Mesendoderm (in vitro differentiated cells): ENCODE data around the gene DCUN1D2.

Source experiments
- DNase-seq: peaks from one replicate; pipeline ENCODE4 v3.0.0; 2013
- H2AK5ac ChIP-seq: 2 replicates; pipeline ENCODE4 v1.6.1; 2013; ENCODE audit warnings: low read length, inconsistent platforms
- H2BK120ac ChIP-seq: 2 replicates; pipeline ENCODE4 v1.6.1; 2013; ENCODE audit warnings: low read depth, mild to moderate bottlenecking, low read length, moderate library complexity, mixed read lengths
- H2BK15ac ChIP-seq: replicated peaks from 2 replicates; pipeline ENCODE4 v1.6.1; 2013; ENCODE audit warnings: low read depth, mild to moderate bottlenecking, moderate library complexity
- H2BK5ac ChIP-seq: 2 replicates; pipeline ENCODE4 v1.6.1; 2013; ENCODE audit warnings: low read length, inconsistent platforms
- H3K18ac ChIP-seq: 2 replicates; pipeline ENCODE4 v1.6.1; 2013; ENCODE audit warnings: mild to moderate bottlenecking, low read length, mixed read lengths
- H3K23ac ChIP-seq: one replicate; pipeline ENCODE4 v1.6.1; 2013; ENCODE audit warnings: low read length
- H3K27ac ChIP-seq: 2 replicates; pipeline ENCODE4 v1.5.1; 2013; ENCODE audit warnings: low read depth, mild to moderate bottlenecking, inconsistent platforms, low read length, moderate library complexity
- H3K27me3 ChIP-seq: 2 replicates; pipeline ENCODE4 v1.6.1; 2013; ENCODE audit warnings: low read length, control low read depth, mild to moderate bottlenecking, inconsistent platforms; ENCODE audit not compliant: insufficient read depth, poor library complexity
- H3K36me3 ChIP-seq: 2 replicates; pipeline ENCODE4 v1.6.1; 2013; ENCODE audit warnings: low read length, inconsistent platforms; ENCODE audit not compliant: control insufficient read depth, insufficient read depth
- H3K4ac ChIP-seq: one replicate; pipeline ENCODE4 v1.6.1; 2013; ENCODE audit warnings: low read depth, mild to moderate bottlenecking, low read length, moderate library complexity
- H3K4me1 ChIP-seq: 2 replicates; pipeline ENCODE4 v1.6.1; 2013; ENCODE audit warnings: low read depth, low read length, inconsistent platforms; ENCODE audit not compliant: control insufficient read depth
- H3K4me2 ChIP-seq: 2 replicates; pipeline ENCODE4 v1.6.1; 2013; ENCODE audit warnings: low read length
- H3K4me3 ChIP-seq: 2 replicates; pipeline ENCODE4 v1.5.1; 2013; ENCODE audit warnings: mild to moderate bottlenecking, low read length
- H3K56ac ChIP-seq: one replicate; pipeline ENCODE4 v1.6.1; 2013; ENCODE audit warnings: low read length
- H3K79me1 ChIP-seq: 2 replicates; pipeline ENCODE4 v1.6.1; 2013; ENCODE audit warnings: low read length, inconsistent platforms
- H3K79me2 ChIP-seq: 2 replicates; pipeline ENCODE4 v1.6.1; 2013; ENCODE audit warnings: mild to moderate bottlenecking, low read length; ENCODE audit not compliant: control insufficient read depth, insufficient read depth
- H3K9ac ChIP-seq: 2 replicates; pipeline ENCODE4 v1.6.1; 2013; ENCODE audit warnings: low read length, inconsistent platforms
- H4K5ac ChIP-seq: one replicate; pipeline ENCODE4 v1.6.1; 2013; ENCODE audit warnings: low read length
- H4K8ac ChIP-seq: one replicate; pipeline ENCODE4 v1.6.1; 2013; ENCODE audit warnings: low read depth, mild to moderate bottlenecking, control low read depth, low read length, moderate library complexity
- WGBS: extraction: QIAGEN DNeasy Blood & Tissue Kit; methylation state at CpG from one replicate; pipeline ENCODE4 v1.1.7; 2013; ENCODE audit warnings: low lambda C conversion rate, missing lambda C conversion rate; ENCODE audit not compliant: insufficient coverage; ENCODE audit errors: extremely low coverage; 5-methylcytosine and 5-hydroxymethylcytosine counted together

DCUN1D2 gene

GRCh38 chr13:113417836-113418721 is 72.4 kb downstream of the DCUN1D2 start:
- WGBS = no CpG with 5 or more reads among the region's 16 CpGs
- no peak overlapping the region for H4K5ac ChIP-seq
- H3K36me3 ChIP-seq = no peaks in the 10 kb centered on the region
- no peak overlapping the region for H2AK5ac ChIP-seq
- H3K18ac ChIP-seq = no peak overlapping the region
- H3K56ac ChIP-seq = no peak overlapping the region
- H3K23ac ChIP-seq = no peak overlapping the region
- H3K27me3 ChIP-seq = no peaks in the 10 kb centered on the region
- no peak overlapping the region for H3K9ac ChIP-seq
- H3K79me1 ChIP-seq = no peaks in the 10 kb centered on the region
- H2BK5ac ChIP-seq = no peak overlapping the region
- H3K4me3 ChIP-seq = no peak overlapping the region
- no peak overlapping the region for H3K27ac ChIP-seq
- no peak for DNase-seq
- H2BK15ac ChIP-seq = no peak overlapping the region
- H3K4ac ChIP-seq = no peak overlapping the region
- no peaks in the 10 kb centered on the region for H3K79me2 ChIP-seq
- H3K4me2 ChIP-seq = no peak overlapping the region
- H3K4me1 ChIP-seq = no peaks in the 10 kb centered on the region
- no peak overlapping the region for H4K8ac ChIP-seq
- no peak overlapping the region for H2BK120ac ChIP-seq

- no CpG with 5 or more reads among the region's 28 CpGs for WGBS
- H3K9ac ChIP-seq = no peak overlapping the region
- no peak overlapping the region for H2BK5ac ChIP-seq
- no peak overlapping the region for H4K8ac ChIP-seq
- H3K27me3 ChIP-seq = no peaks in the 10 kb centered on the region
- H3K79me2 ChIP-seq = no peaks in the 10 kb centered on the region
- H4K5ac ChIP-seq = no peak overlapping the region
- no peak for DNase-seq
- H3K27ac ChIP-seq = no peak overlapping the region
- no peak overlapping the region for H3K4ac ChIP-seq
- H3K23ac ChIP-seq = no peak overlapping the region
- no peak overlapping the region for H3K4me3 ChIP-seq
- H3K18ac ChIP-seq = no peak overlapping the region
- no peaks in the 10 kb centered on the region for H3K4me1 ChIP-seq
- H3K4me2 ChIP-seq = no peak overlapping the region
- H3K36me3 ChIP-seq = no peaks in the 10 kb centered on the region
- no peak overlapping the region for H2BK120ac ChIP-seq
- H3K56ac ChIP-seq = no peak overlapping the region
- no peaks in the 10 kb centered on the region for H3K79me1 ChIP-seq
- H2BK15ac ChIP-seq = no peak overlapping the region
- H2AK5ac ChIP-seq = no peak overlapping the region
Measured at GRCh38 chr13:113417008-113417751, 73.3 kb downstream of the DCUN1D2 start.

GRCh38 chr13:113415825-113416224 is 74.7 kb downstream of the DCUN1D2 start:
- Histone ChIP-seq H3K4ac (no peak overlapping the region), H3K4me2 (no peak overlapping the region), H3K18ac (no peak overlapping the region), H3K27me3 (no peaks in the 10 kb centered on the region), H3K4me3 (no peak overlapping the region), H3K79me1 (no peaks in the 10 kb centered on the region), H4K5ac (no peak overlapping the region), H4K8ac (no peak overlapping the region), H3K23ac (no peak overlapping the region), H3K79me2 (no peaks in the 10 kb centered on the region), H3K27ac (no peak overlapping the region), H3K56ac (no peak overlapping the region), H3K9ac (no peak overlapping the region), H3K4me1 (no peaks in the 10 kb centered on the region), H2BK5ac (no peak overlapping the region), H3K36me3 (no peaks in the 10 kb centered on the region), H2AK5ac (no peak overlapping the region), H2BK120ac (no peak overlapping the region), H2BK15ac (no peak overlapping the region)
- no peak for DNase-seq
- WGBS = no CpG with 5 or more reads among the region's 8 CpGs

GRCh38 chr13:113415032-113415431 is 75.5 kb downstream of the DCUN1D2 start:
- no peak overlapping the region for H3K23ac ChIP-seq
- no peaks in the 10 kb centered on the region for H3K36me3 ChIP-seq
- H3K56ac ChIP-seq = no peak overlapping the region
- no peak overlapping the region for H3K9ac ChIP-seq
- WGBS = no CpG with 5 or more reads among the region's 15 CpGs
- H3K18ac ChIP-seq = no peak overlapping the region
- H3K4me2 ChIP-seq = no peak overlapping the region
- no peak overlapping the region for H2BK5ac ChIP-seq
- H4K5ac ChIP-seq = no peak overlapping the region
- H3K4ac ChIP-seq = no peak overlapping the region
- no peak overlapping the region for H3K27ac ChIP-seq
- no peak overlapping the region for H2BK120ac ChIP-seq
- no peaks in the 10 kb centered on the region for H3K79me1 ChIP-seq
- H4K8ac ChIP-seq = no peak overlapping the region
- H3K4me1 ChIP-seq = no peaks in the 10 kb centered on the region
- no peak overlapping the region for H2AK5ac ChIP-seq
- DNase-seq = no peak
- no peak overlapping the region for H3K4me3 ChIP-seq
- H2BK15ac ChIP-seq = no peak overlapping the region
- H3K79me2 ChIP-seq = no peaks in the 10 kb centered on the region
- no peaks in the 10 kb centered on the region for H3K27me3 ChIP-seq

- no peak overlapping the region for H3K56ac ChIP-seq
- H2BK15ac ChIP-seq = no peak overlapping the region
- H3K23ac ChIP-seq = no peak overlapping the region
- H3K27me3 ChIP-seq = no peaks in the 10 kb centered on the region
- H2BK5ac ChIP-seq = no peak overlapping the region
- H3K4me3 ChIP-seq = no peak overlapping the region
- no peaks in the 10 kb centered on the region for H3K79me1 ChIP-seq
- no peak overlapping the region for H3K27ac ChIP-seq
- no peak overlapping the region for H3K18ac ChIP-seq
- H4K8ac ChIP-seq = no peak overlapping the region
- no peak overlapping the region for H2BK120ac ChIP-seq
- no CpG with 5 or more reads among the region's 8 CpGs for WGBS
- H3K36me3 ChIP-seq = no peaks in the 10 kb centered on the region
- H3K4me2 ChIP-seq = no peak overlapping the region
- no peak overlapping the region for H3K4ac ChIP-seq
- no peak overlapping the region for H2AK5ac ChIP-seq
- no peaks in the 10 kb centered on the region for H3K4me1 ChIP-seq
- no peak overlapping the region for H3K9ac ChIP-seq
- DNase-seq = no peak
- no peak overlapping the region for H4K5ac ChIP-seq
- no peaks in the 10 kb centered on the region for H3K79me2 ChIP-seq
Measured at GRCh38 chr13:113414335-113414734, 76.2 kb downstream of the DCUN1D2 start.
